ENCODE measurements around the gene ATP11A.

GRCh38 chr13:112679381-112679780, 10.5 kb upstream of the ATP11A start:
- TF ChIP-seq, protein P1, sequence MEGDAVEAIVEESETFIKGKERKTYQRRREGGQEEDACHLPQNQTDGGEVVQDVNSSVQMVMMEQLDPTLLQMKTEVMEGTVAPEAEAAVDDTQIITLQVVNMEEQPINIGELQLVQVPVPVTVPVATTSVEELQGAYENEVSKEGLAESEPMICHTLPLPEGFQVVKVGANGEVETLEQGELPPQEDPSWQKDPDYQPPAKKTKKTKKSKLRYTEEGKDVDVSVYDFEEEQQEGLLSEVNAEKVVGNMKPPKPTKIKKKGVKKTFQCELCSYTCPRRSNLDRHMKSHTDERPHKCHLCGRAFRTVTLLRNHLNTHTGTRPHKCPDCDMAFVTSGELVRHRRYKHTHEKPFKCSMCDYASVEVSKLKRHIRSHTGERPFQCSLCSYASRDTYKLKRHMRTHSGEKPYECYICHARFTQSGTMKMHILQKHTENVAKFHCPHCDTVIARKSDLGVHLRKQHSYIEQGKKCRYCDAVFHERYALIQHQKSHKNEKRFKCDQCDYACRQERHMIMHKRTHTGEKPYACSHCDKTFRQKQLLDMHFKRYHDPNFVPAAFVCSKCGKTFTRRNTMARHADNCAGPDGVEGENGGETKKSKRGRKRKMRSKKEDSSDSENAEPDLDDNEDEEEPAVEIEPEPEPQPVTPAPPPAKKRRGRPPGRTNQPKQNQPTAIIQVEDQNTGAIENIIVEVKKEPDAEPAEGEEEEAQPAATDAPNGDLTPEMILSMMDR (IDR thresholded peaks at IDR 0.05), result no peak
- no peak for TF ChIP-seq POLR2A (IDR thresholded peaks at IDR 0.05)
